LNCaP clone FGC (cell line): Measurements from ENCODE around the gene MT1HL1.
"Not testable (repeated sequence)": the region's sequence is repeated elsewhere in the genome, so short reads cannot be mapped to it uniquely, and the experiment has no call there.

Experiments
- DNase-seq: peaks from one replicate; pipeline ENCODE4 v3.0.0-alpha.2; 2011; ENCODE audit warnings: low read depth
- H3K4me3 ChIP-seq: 2 replicates; pipeline ENCODE4 v1.5.1; 2011; ENCODE audit warnings: mild to moderate bottlenecking, low read depth, low read length, control low read depth
- TF ChIP-seq, protein P1 (sequence below): IDR thresholded peaks from 2 replicates; pipeline ENCODE4 v1.5.1; 2012; ENCODE audit warnings: mild to moderate bottlenecking; ENCODE audit not compliant: control insufficient read depth, insufficient read depth; ENCODE audit errors: extremely low read depth

The MT1HL1 gene

DNA sequence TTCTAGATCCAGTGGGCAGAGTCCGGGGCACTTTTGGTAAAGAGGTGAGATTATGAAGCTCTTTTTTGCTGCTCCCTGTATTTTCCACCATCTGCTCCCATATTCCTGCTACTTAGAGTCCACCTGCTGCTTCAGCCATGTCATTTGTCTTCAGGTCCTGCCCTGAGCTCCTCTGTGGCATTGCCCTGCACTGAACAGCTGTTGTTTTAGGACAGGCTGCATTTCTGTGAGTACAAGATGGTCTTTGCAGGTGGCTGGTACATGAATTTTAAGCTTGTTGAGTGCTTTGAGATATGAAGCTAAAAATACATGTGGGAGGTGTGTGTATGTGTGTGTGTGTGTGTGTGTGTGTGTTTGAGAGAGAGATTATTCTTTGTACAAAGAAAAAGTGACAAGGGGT lies 21.9 kb downstream of the MT1HL1 start:
- no peak for DNase-seq

DNA sequence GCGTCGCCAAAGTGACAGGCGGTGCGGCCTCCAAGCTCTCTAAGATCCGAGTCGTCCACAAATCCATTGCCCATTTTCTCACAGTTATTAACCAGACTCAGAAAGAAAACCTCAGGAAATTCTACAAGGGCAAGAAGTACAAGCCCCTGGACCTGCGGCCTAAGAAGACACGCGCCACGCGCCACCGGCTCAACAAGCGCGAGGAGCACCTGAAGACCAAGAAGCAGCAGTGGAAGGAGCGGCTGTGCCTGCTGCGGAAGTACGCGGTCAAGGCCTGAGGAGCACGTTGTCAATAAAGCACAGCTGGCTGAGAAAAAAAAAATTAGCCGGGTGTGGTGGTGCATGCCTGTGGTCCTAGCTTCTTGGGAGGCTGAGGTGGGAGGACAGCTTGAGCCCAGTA lies 22.8 kb downstream of the MT1HL1 start:
- not testable (repeated sequence) for H3K4me3 ChIP-seq, DNase-seq

More for the DNA sequence above, 21.9 kb downstream of the MT1HL1 start:
- TF ChIP-seq, protein P1, sequence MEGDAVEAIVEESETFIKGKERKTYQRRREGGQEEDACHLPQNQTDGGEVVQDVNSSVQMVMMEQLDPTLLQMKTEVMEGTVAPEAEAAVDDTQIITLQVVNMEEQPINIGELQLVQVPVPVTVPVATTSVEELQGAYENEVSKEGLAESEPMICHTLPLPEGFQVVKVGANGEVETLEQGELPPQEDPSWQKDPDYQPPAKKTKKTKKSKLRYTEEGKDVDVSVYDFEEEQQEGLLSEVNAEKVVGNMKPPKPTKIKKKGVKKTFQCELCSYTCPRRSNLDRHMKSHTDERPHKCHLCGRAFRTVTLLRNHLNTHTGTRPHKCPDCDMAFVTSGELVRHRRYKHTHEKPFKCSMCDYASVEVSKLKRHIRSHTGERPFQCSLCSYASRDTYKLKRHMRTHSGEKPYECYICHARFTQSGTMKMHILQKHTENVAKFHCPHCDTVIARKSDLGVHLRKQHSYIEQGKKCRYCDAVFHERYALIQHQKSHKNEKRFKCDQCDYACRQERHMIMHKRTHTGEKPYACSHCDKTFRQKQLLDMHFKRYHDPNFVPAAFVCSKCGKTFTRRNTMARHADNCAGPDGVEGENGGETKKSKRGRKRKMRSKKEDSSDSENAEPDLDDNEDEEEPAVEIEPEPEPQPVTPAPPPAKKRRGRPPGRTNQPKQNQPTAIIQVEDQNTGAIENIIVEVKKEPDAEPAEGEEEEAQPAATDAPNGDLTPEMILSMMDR = no peak
- H3K4me3 ChIP-seq = no peak overlapping the region

DNA sequence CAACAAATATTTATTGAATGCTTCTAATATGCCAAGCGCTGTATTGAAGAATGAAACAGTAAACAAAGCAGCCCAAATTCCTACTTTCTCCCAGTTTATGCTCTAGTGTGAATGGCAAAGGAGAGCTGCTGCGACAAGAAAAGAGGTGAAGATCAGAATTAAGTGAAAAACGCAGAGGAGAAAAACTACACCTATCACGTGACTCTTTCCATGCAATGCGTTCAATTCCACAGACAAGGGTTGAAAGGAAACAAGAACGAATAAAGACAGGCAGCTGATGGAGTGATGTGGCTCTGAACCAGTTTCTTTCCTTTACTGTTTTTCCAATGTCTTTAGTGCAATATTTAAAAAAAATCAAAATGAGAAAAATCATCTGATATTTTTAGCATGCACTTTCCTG lies 23.6 kb downstream of the MT1HL1 start:
- TF ChIP-seq, protein P1 = no peak
- H3K4me3 ChIP-seq = no peak overlapping the region
- DNase-seq = no peak

DNA sequence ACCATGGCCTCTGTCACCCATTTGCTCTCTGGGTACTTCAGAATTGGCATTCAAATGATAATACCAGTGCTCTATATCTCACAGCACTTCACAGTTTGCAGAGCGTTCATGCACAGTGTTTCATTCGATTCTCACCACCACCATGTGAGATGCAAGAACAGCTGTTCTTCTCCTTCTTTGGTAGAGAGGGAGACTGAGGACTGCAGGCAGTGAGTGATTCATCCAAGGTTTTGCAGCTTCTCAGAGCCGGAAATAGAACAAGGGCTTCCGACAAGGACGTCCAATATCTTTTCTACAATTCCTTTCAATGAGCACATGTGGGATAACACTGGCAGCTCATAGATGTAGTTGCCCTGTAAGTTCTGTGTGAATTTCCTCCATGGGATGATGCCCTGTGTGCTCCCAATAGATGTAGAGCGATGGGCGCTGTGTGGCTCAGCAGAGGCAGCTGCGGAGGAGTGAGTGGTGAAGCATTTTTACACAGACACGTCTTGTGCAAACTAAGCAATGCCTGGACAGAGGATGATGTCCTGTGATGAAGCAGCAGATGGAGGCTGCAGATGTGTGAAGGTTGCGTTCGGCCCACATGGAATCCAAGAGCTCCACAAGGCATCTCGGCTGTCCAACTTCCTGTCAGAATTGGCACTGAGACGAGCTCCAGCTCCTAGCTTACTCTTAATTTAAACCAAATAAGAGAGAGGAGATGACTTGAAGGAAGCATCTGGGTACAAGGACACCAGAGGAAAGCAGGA lies 24.9 kb downstream of the MT1HL1 start:
- TF ChIP-seq, protein P1 = no peak
- DNase-seq = no peak
- H3K4me3 ChIP-seq = no peak overlapping the region

DNA sequence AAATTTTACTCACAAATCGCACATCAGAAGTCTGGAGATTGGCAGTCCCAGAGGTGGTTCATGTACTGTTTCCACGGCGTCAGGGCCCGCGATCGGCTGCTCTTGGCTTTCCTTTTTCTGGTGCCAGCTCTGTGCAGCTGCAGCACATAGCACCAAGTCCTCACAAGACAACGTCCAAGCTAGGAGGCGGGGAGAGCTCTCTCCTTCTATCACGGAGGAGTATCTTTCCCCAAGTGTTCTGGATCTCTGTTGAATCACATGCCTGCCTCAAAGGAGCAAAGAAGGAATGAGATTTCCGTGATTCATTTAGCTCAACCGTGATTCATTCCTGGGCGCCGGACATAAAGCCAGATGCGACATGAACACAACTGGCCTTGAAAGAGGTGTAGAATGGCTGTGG lies 25.5 kb downstream of the MT1HL1 start:
- TF ChIP-seq, protein P1 = no peak
- no peak for DNase-seq
- H3K4me3 ChIP-seq = no peak overlapping the region

DNA sequence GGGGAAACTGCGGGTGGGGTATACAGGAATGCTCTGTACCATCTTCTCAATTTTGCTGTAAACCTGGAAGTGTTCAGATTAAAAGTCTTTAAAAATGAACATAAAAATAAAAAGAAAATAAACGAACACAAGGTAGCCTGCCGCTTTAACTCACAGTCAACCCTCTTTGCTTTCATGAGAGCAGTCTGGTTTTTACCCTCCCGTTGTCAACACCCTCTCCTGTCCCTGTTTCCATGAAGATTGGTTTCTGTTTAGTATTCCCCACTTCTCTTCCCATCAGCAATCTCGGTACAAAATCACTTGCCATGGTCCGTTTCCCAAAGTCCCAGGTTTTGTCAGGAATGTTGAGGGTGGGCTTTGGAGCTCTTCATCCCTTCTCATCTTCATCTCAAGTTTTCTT lies 28.8 kb downstream of the MT1HL1 start:
- no peak overlapping the region for H3K4me3 ChIP-seq
- TF ChIP-seq, protein P1 = no peak
- no peak for DNase-seq

DNA sequence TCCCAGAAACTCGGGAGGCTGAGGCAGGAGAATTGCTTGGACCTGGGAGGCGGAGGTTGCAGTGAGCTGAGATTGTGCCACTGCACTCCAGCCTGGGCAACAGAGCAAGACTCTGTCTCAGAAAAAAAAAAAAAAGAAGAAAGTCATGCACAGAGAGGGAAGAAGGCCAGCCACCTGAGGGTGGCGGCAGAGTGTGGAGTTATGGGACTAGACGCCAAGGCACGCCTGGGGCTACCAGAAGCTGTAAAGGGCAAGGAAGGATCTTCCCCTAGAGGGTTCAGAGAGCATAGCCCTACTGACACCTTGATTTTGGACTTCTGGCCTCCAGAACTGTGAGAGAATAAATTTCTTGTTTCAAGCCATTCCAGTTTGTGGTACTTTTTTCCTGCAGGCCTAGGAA lies 30.2 kb downstream of the MT1HL1 start:
- DNase-seq = not testable (repeated sequence)

DNA sequence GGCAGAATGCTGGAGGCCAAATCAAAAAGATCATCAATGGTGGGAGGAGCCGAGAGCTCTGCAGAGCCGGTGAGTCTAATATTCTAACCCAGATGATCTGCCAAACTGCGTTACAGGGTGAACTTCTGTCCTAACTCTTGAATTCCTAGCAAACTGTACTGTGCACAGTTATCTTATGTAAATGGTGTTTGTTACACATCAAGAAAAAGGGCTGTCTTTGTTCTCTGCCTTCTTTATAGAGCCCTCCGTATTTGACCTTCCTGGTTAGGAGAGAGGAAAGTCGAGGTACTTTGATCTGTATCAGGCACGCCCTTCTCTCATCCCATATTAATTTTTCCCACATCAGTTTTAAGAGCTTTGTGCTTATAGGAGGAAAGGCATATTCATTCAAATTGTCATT lies 37.6 kb downstream of the MT1HL1 start:
- TF ChIP-seq, protein P1 = no peak
- no peak overlapping the region for H3K4me3 ChIP-seq
- no peak for DNase-seq

More for the DNA sequence above, 30.2 kb downstream of the MT1HL1 start:
- H3K4me3 ChIP-seq = not testable (repeated sequence)
